Non-pigmented ciliary epithelial cell (primary cell): ENCODE measurements around the gene ERI3.

Experiments
- DNase-seq: peaks from one replicate; pipeline ENCODE4 v3.0.0-alpha.2; 2010; ENCODE audit warnings: low read depth

Gene ERI3

GRCh38 chr1:44348061-44348485, 7.0 kb downstream of the ERI3 start:
- no peak for DNase-seq

GRCh38 chr1:44347280-44347679, 7.8 kb downstream of the ERI3 start:
- no peak for DNase-seq

GRCh38 chr1:44346878-44347277, 8.2 kb downstream of the ERI3 start:
- DNase-seq, result no peak

GRCh38 chr1:44346184-44346583, 8.9 kb downstream of the ERI3 start:
- DNase-seq, result no peak

- DNase-seq, result no peak
Measured at GRCh38 chr1:44345187-44345775, 9.8 kb downstream of the ERI3 start.

- DNase-seq, result no peak
Measured at GRCh38 chr1:44339731-44340130, 15.3 kb downstream of the ERI3 start.

GRCh38 chr1:44338136-44338535, 16.9 kb downstream of the ERI3 start:
- DNase-seq, result no peak

- DNase-seq, result no peak
Measured at GRCh38 chr1:44336668-44337067, 18.4 kb downstream of the ERI3 start.

- DNase-seq, result no peak
Measured at GRCh38 chr1:44334968-44335367, 20.1 kb downstream of the ERI3 start.

GRCh38 chr1:44333376-44333775, 21.7 kb downstream of the ERI3 start:
- DNase-seq, result no peak

GRCh38 chr1:44332505-44332904, 22.6 kb downstream of the ERI3 start:
- DNase-seq, result no peak

- no peak for DNase-seq
Measured at GRCh38 chr1:44330935-44331334, 24.1 kb downstream of the ERI3 start.

GRCh38 chr1:44328671-44329416, 26.2 kb downstream of the ERI3 start:
- no peak for DNase-seq

- DNase-seq, result peak; percentile 100
Measured at GRCh38 chr1:44327679-44328491, 27.2 kb downstream of the ERI3 start.

- no peak for DNase-seq
Measured at GRCh38 chr1:44326821-44327465, 28.1 kb downstream of the ERI3 start.

GRCh38 chr1:44326024-44326701, 28.9 kb downstream of the ERI3 start:
- no peak for DNase-seq

- no peak for DNase-seq
Measured at GRCh38 chr1:44323947-44324346, 31.1 kb downstream of the ERI3 start.

GRCh38 chr1:44322367-44322766, 32.7 kb downstream of the ERI3 start:
- DNase-seq, result no peak

GRCh38 chr1:44321466-44321865, 33.6 kb downstream of the ERI3 start:
- DNase-seq, result no peak

- DNase-seq, result no peak
Measured at GRCh38 chr1:44318097-44319088, 36.7 kb downstream of the ERI3 start.
